NOMO-1 (cell line): ENCODE measurements around the gene ADCK1.
"Not testable (repeated sequence)": the region's sequence is repeated elsewhere in the genome, so short reads cannot be mapped to it uniquely, and the experiment has no call there.

ENCODE experiments used
- DNase-seq, 2 experiments: peaks; one replicate each; lab custom pipeline; 2025; ENCODE audit not compliant: unreplicated experiment in 2 of 2; lab: John Stamatoyannopoulos, UW

ADCK1 gene, protein sequence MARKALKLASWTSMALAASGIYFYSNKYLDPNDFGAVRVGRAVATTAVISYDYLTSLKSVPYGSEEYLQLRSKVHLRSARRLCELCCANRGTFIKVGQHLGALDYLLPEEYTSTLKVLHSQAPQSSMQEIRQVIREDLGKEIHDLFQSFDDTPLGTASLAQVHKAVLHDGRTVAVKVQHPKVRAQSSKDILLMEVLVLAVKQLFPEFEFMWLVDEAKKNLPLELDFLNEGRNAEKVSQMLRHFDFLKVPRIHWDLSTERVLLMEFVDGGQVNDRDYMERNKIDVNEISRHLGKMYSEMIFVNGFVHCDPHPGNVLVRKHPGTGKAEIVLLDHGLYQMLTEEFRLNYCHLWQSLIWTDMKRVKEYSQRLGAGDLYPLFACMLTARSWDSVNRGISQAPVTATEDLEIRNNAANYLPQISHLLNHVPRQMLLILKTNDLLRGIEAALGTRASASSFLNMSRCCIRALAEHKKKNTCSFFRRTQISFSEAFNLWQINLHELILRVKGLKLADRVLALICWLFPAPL

DNA sequence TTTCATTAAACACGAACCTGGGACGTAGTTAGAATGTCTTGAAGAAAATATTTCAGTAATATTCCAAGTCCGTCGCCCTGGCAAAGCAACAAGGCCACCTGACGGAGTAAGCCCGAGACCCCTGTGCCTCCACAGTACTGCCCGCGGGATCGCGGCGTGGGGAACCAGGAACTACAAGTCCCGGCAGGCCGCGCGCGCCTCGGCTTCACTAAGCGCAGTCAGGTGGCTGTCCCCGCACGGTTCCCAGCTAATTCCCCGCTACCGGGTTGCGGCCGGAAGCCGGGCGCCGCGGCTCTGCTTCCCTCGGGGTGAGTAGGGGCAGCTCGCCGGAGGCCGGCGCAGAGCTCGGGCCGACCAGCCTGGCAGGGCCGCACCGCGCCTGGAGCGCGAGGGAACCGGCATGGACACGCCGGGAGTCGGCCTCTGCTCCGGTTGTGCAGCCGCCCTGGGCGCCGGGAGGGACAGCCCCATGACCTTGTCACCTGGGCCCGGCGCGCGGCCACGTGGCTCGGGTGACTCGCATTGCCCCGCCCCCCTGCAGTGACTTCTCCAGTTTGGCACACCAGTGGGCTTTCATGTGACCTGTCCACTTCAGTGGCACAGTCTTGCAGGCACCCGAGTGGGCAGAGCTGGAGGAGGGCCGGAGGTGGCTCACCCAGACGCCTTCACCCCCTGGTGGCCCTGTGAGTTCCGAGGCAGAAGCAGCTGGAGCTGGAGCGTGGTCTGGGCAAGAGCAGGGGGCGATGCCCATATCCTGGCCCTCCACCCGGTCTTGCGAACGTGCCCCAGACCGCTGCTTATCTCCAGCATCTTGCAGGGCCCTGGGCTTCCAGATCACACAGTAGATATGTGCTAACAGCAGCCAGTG, at the start of gene ADCK1:
TSS of gene ADCK1 (plus strand) at position 247 of the 868 bp plus-strand sequence. CDS start 18,870 bp downstream, outside the sequence.
- peak; percentile 73 to 78 for DNase-seq

DNA sequence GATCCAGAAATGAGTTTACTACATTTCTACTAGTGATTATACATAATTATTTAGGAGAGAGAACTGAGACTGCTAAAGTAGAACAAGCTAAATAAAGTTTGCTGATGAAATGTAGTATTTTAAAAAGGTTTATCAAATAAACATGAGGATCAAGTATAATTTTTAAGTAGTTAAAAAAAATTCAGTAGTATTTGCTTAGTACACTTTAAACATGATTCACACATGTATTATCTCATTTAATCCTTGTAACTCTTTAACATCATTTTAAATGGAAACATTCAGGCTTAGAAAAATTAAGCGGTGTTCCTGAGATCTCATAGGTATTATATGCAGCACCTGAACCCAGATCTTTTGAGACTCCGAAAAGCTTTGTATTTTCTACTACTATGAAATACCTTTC, 47.6 kb upstream of the ADCK1 start:
- DNase-seq: no peak

DNA sequence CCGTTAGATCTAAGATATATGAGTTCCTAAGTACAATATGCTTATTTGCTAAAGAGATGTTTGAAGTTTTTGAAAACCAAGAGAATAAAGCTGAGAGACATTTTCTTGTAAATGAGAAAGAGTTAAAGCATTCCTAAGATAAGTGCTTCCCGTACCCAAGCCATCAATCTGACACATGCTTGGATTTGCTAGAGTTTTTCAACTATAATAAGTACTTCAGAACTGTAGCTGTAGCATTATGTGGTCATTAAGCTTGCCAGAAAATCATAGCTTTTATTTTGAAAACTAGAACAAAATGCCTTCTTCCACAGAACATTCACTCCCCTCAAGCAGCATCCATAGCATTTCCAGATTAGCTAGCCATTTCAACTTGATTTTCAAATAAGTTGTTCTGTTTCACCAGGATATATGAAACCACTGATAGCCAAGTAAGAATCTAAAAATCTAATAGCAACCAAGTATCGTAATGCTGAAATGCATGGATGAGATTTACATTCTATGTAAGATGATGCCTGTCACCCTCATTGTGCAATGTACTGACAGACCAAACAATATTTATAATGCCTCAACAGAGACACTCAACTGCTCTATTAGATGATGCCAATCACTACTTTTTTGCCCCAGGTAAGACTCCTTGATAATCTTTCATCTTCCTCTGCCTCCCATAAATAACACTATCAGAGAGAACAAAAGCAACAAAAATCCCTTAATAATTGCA, 47.0 kb upstream of the ADCK1 start:
- no peak for DNase-seq

DNA sequence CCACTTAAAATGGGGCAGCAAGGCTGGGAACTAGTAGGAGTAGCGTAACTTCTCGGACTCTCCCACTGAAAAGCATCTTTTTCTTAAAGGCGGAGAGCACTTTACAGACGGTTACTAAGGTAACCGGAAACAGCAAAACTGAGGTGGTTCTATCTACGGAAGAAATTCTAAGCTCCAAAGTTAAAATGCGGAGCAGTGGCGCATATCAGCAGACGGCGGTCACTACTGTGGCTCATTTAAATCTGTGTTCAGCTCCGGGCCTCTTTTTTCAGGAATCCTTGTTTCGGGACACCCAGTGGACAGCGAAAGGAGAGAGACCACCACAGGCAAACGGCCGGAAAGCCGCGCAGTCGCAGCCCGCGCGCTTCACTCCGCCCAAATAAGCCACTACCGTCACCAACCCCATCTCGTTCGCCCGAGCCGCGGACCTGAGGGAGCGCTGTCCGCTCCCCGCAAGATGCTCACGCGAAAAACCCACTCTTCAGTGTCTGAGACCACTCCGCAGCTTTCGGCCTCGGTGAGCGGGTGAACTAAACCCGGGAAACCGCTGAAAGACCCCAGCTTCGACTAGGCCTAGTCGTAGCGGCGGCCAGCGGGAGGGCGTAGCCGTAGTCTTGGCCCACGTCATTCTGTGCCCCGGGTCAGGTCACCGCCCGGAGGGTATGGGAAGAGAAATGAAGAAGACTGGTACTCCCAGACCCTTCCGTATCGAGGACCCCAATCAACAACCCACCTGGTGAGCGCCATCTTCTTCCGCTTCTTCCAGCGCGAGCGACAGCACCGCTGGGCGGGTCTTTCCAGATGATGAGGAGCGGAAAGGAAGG, 39.3 kb upstream of the ADCK1 start, which contains the start of gene SNW1:
TSS of gene SNW1 (minus strand) at position 776 of the 824 bp plus-strand sequence. CDS start at position 747, 29 bp downstream.
- peak; percentile 91 to 95 for DNase-seq

DNA sequence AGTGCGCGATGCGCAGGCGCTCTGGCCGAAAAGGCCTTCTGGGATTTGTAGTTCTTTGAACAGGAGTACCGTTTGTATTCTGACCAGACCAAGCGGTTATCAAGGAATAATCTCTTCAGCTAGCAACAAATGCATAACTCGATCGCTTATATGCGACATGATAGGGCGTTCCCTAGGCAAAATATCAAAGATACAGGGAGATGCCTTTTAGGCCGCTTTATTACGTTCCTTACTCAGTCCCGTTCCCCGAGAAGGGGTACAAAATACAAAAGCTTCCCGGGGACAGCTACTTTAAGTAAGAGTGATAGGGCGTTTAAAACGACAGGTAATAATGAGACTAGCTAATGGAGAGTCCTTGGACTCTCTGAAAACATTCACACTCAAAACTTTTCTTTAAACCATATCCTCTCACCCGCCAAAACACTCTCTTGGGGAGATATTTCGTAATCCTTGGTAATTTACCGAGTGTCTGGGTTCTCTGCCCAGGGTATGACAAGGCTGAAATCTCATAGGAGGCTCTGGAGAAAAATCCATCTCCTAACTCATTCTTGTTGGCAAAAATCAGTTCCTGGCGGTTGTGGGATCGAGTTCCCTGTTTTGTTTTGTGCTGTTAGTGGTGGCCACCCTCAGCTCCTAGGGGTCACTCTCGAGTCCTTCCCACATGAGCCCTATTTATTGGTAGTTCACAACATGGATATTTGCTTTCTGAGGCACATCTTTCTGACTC, 38.5 kb upstream of the ADCK1 start:
- DNase-seq: peak; percentile 14 to 30

DNA sequence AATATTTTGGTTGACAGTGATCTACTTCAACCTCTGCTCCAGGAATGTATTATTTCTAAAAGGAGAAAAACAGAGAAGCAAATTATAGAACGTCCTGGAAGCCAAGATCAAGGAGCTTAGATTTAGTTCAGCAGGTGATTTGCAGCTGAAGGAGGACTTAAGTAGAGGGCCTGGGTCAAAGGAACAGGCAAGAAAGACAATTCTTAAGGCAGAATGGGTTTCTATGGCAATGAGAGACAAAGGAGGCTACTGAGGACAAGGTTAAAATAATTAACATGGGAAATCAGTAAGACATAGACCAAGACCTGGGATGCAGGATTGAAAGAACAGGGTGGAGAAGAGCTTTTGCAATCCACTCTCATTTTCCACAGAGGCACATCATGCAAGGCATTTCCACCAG, 36.6 kb upstream of the ADCK1 start:
- DNase-seq: no peak

DNA sequence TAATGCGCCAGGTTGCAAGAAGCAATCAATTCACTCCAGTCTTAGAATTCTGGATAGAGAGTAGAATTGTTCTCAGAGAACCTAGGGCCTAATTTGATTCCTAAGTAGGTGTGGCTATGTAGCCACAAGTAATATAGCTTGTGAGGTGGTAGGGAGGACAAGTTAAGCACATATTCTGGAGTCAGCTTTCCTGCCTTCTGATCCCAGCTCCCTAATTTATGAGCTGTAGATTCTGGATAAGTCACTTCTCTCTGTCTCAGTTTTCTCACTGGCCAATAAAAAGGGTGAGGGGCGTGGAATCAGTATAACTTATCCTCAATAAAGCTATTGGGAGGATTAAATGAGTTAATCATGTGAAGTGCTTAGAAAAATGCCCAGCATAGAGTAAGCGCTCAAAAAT, 35.9 kb upstream of the ADCK1 start:
- DNase-seq: no peak

DNA sequence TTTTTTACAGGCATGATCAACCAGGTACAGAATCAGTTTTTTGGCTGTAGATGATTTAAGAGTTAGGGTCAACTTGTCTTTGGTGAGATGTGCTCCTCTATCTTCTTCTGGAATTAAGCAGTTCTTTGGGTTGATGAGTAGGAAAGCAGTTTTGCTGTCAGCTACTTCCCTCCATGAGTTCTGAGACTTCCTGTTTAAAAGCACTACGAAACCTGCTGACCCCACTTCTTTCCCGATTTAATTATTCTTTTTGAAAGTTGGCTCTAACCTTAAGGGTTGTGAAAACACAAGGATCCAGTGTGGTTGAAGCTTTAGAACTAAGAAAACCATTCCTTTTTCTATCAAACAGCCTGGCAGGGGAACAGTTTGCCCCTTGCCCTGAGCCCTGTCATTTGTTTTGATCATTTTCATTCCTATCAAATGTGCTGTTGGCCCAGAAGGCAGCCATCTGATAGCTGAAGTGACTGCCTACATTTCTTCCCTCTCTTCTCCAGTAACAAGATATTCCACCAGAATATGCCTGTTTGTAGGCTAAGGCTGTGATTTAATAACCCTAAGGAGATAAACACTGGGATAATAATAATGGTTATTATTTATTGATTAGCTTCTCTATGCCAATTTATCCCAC, 31.4 kb upstream of the ADCK1 start:
- DNase-seq: not testable (repeated sequence)

DNA sequence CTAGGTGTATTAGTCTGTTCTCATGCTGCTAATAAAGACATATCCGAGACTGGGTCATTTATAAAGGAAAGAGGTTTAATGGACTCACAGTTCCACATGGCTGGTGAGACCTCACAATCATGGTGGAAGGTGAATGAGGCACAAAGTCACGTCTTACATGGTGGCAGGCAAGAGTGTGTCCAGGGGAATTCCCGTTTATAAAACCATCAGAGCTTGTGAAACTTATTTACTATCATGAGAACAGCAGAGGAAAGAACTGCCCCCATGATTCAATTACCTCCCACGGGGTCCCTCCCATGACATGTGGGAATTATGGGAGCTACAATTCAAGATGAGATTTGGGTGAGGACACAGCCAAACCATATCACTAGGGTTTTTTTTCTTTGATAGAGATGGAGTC, 25.9 kb upstream of the ADCK1 start:
- DNase-seq: not testable (repeated sequence)

DNA sequence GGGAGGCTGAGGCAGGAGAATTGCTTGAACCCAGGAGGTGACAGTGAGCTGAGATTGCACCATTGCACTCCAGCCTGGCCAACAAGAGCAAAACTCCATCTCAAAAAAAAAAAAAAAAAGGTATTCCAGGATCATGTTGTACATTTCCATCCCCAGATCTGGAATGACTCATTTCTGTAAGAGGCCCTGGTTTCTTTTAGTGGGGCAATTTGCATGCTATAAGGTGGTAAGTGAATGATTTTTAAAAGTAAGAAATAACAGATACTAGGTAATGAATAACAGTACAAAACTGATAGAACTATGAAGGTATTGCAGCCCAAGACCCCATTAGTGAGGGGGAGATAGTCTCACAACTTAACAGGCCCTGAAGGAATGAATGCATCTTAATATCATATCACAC, 17.7 kb upstream of the ADCK1 start:
- DNase-seq: no peak

DNA sequence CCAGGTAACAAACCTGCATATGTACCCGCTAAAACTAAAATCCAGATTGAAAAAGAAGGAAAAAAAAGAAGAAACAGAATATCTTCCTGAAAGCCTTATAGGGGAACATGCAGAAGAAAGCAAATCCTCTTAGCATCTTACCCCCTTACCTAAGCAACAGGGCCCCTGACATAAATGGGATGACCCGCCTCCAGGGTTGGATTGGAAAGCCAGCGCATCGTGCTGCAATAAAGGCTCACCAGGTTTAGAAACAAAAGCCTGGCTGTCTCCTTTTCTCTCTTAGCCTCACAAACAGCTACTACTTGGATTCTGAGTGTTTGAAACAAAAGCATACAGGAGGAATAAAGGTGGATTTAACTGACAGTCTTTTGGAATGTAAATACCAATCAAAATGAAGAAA, 13.8 kb upstream of the ADCK1 start:
- DNase-seq: no peak

DNA sequence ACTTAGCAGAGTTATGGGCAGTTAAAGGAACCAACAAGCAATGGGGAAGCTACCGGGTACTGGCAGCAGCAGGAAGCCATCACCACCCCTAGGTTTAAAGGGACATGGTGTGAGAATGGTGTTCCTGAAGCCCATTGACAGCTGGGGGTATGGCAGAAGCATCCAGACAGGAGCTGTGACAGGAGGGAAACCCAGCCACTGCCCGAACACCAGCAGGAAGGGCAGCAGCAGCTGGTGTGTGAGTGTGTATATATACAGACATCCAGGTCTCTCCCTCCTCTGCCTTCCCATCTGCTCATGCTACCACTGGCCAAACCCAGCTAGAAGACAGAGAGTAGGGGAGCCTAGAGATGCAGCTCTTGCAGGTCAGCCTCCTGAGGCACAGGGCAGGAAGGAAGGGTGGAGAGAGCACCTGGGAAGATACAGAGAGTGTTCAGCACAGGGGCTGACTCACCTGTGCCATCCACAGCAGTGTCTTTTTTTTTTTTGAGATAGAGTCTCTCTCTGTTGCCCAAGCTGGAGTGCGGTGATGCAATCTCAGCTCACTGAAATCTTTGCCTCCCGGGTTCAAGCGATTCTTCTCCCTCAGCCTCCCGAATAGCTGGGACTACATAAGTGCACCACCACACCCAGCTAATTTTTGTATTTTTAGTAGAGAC, 9.2 kb upstream of the ADCK1 start:
- DNase-seq: no peak

DNA sequence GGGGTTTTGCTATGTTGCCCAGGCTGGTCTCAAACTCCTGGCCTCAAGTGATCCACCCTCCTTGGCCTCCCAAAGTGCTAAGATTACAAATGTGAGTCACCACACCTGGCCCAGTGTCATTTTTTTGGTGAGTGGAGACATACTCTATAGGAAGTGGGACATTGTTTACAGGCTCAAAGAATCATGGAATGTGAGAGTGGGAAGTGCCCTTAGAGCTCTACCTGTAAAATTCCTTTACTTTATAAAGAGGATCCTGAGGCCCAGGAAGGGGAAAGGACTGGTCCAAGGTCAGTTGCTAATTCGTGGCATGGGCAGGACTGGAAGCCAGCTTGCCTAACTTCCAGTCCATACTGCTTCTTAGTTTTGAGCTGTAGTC, 8.7 kb upstream of the ADCK1 start:
- no peak for DNase-seq

DNA sequence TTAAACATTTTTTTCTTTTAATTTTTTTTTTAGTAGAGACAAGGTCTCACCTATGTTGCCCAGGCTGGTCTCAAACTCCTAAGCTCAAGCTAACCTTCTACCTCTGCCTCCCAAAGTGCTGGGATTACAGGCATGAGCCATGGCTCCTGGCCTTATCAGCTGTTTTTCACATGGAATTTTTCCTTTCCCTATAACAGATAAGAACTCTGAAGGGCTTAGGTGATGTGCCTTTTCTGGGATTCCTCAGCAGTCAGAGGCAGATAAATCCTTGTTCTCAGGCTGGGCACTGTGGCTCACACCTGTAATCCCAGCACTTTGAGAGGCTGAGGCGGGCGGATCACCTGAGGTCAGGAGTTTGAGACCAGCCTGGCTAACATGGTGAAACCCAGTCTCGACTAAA, 6.7 kb upstream of the ADCK1 start:
- DNase-seq: not testable (repeated sequence)

DNA sequence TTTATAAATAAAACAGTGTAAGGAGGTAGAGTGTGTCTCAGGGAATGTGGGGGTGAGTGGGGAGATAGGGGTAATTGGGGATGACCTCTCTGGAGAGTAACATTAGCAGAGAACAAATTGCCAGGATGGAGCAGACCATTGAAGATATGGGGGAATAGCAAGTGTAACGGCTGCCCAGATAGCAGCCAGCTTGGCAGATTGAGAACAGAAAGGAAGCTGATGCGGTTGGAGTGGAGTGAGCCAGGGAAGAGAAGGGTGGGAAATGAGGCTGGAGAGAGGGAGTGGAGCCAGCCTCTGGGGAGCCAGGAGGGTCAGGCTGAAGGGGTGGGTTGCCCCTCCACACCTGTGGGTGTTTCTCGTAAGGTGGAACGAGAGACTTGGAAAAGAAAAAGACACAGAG, 5.6 kb upstream of the ADCK1 start:
- DNase-seq: no peak

DNA sequence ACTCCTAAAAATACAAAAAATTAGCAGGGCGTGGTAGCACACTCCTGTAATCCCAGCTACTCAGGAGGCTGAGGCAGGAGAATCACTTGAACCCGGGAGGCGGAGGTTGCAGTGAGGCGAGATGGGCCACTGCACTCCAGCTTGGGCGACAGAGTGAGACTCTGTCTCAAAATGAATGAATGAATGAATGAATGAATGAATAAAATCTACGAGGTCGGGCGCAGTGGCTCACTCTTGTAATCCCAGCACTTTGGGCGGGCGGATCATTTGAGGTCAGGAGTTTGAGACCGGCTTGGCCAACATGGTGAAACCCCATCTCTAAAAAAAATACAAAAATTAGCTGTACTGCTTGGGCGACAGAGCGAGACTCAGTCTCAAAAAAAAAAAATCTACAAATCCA, 453 bp upstream of the ADCK1 start:
- DNase-seq: not testable (repeated sequence)

DNA sequence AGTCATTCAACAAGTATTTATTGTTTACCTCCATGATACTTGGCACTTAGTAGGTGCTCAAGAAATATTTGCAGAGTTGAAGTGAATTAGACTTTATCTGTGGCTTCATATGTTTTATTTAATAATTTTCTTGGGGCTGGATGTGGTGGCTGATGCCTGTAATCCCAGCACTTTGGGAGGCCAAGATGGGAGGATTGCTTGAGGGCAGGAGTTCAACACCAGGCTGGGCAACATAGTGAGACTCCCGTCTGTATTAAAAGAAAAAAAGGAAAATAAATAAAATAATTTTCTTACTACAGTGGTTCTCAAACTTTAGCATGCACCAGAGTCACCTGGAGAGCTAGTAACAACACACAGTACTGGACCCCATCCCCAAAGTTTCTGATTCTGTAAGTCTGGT, 905 bp downstream of the ADCK1 start:
- DNase-seq: no peak

DNA sequence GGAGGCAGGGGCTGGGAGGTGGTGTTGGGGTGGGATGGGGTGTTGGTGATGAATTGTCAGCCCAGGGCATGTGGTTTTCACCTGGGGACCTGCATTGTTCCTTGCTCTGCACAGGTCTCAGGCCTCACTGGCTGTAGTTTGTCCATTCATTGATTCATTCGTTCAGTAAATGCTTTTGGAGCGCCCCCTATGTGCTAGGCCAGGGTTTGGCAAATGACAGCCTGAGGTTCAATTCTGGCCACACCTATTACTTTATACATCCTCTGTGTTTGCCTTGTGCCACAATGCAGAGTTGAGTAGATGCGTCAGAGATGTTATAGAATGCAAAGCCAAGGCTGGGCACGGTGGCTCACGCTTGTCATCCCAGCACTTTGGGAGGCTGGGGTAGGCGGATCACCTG, 4.7 kb downstream of the ADCK1 start:
- no peak for DNase-seq
